BJ (cell line): Measurements from ENCODE around the gene ARHGAP35. TPM values are rescaled to one million over a fixed set of nuclear protein-coding genes. Genes with fewer than 3 reads are reported as not detected.

ENCODE experiments used
- CTCF ChIA-PET: fragments of 350-600 bp; formaldehyde crosslinking; extraction: SDS; loops from one replicate; lab custom pipeline; 2021; ENCODE audit warnings: antibody characterized with exemption, inconsistent platforms; lab: Yijun Ruan, JAX
- POLR2A ChIA-PET: fragments of 300-600 bp; sonication (Branson Sonifier 250); formaldehyde crosslinking; extraction: SDS; loops from one replicate; lab custom pipeline; 2021; ENCODE audit warnings: antibody characterized with exemption; lab: Charles Lee
- DNase-seq: peaks from one replicate; pipeline ENCODE4 v3.0.0-alpha.2; 2011; ENCODE audit warnings: low read depth
- H3K27me3 ChIP-seq: 2 replicates; pipeline ENCODE4 v1.6.0; 2011; ENCODE audit warnings: low read length; ENCODE audit not compliant: control insufficient read depth, insufficient read depth
- H3K36me3 ChIP-seq: 2 replicates; pipeline ENCODE4 v1.5.1; 2011; ENCODE audit warnings: low read length; ENCODE audit not compliant: control insufficient read depth, insufficient read depth
- H3K4me3 ChIP-seq: 2 replicates; pipeline ENCODE4 v1.5.1; 2011; ENCODE audit warnings: low read depth, mild to moderate bottlenecking, control low read depth, low read length
- polyA plus RNA-seq: library from polyadenylated mRNA; depleted of rRNA; stranded (reverse); fragments of >200 nt; gene quantifications from 2 replicates; pipeline ENCODE4 v1.2.3, GENCODE V29; 2011
- TF ChIP-seq, protein P1 (sequence below): IDR thresholded peaks from 2 replicates; pipeline ENCODE4 v1.5.1; 2011; ENCODE audit warnings: low read depth, mild to moderate bottlenecking, control low read depth, inconsistent platforms, low read length, moderate library complexity; ENCODE audit not compliant: insufficient read depth

ARHGAP35 gene
- polyA plus RNA-seq, 1 experiment, result 36.8 TPM

DNA sequence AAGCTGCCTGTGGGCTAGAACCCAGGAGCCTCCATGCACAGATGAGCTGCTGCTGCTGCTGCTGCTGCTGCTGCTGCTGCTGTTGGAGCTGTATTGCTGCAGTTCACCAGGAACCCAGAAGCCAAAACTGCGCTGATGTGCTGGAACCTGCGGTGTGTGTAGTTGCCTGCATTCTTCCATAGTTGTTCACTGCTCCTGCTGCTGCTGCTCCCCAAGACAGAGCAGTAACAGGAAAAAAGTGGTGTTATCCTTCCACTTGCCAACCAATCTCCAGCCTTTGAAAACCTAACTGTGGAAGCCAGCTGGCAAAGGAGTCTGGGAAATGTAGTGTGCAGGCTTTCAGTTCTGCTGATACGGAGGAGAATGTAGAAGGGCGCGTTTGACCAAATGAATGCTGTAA, 37.9 kb downstream of the ARHGAP35 start:
- TF ChIP-seq, protein P1, sequence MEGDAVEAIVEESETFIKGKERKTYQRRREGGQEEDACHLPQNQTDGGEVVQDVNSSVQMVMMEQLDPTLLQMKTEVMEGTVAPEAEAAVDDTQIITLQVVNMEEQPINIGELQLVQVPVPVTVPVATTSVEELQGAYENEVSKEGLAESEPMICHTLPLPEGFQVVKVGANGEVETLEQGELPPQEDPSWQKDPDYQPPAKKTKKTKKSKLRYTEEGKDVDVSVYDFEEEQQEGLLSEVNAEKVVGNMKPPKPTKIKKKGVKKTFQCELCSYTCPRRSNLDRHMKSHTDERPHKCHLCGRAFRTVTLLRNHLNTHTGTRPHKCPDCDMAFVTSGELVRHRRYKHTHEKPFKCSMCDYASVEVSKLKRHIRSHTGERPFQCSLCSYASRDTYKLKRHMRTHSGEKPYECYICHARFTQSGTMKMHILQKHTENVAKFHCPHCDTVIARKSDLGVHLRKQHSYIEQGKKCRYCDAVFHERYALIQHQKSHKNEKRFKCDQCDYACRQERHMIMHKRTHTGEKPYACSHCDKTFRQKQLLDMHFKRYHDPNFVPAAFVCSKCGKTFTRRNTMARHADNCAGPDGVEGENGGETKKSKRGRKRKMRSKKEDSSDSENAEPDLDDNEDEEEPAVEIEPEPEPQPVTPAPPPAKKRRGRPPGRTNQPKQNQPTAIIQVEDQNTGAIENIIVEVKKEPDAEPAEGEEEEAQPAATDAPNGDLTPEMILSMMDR, result no peak
- Histone ChIP-seq H3K4me3 (no peak overlapping the region), H3K27me3 (no peaks in the 10 kb centered on the region), H3K36me3 (no peaks in the 10 kb centered on the region)
- ChIA-PET POLR2A (no interaction called here), CTCF (interaction anchor here (1.4 to 1.5 kb wide), 2 partner anchors 11 to 92 kb away, joined by 4 to 6 read pairs; no protein-coding TSS in a partner anchor)
- DNase-seq, result no peak

DNA sequence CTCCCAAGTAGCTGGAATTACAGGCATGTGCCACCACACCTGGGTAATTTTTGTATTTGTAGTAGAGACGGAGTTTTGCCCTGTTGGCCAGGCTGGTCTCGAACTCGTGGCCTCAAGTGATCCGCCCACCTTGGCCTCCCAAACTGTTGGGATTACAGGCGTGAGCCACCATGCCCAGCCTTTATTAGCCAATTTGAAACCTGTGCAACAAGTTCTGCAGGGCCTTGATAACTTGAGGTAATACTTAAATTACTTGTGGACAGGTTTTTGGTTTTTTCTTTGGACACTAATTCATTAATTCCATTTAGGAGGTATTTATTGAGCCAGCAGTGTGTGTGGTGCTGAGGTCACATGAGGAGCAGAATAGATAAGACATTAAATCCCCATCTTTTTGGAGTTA, 39.5 kb downstream of the ARHGAP35 start:
- CTCF ChIA-PET, result no interaction called here
- TF ChIP-seq, protein P1, result no peak
- POLR2A ChIA-PET, result interaction anchor here (1.2 kb wide), 1 partner anchor 10 kb away, joined by 3 read pairs; no protein-coding TSS in a partner anchor
- Histone ChIP-seq H3K36me3 (no peaks in the 10 kb centered on the region), H3K27me3 (no peaks in the 10 kb centered on the region), H3K4me3 (no peak overlapping the region)
- no peak for DNase-seq

DNA sequence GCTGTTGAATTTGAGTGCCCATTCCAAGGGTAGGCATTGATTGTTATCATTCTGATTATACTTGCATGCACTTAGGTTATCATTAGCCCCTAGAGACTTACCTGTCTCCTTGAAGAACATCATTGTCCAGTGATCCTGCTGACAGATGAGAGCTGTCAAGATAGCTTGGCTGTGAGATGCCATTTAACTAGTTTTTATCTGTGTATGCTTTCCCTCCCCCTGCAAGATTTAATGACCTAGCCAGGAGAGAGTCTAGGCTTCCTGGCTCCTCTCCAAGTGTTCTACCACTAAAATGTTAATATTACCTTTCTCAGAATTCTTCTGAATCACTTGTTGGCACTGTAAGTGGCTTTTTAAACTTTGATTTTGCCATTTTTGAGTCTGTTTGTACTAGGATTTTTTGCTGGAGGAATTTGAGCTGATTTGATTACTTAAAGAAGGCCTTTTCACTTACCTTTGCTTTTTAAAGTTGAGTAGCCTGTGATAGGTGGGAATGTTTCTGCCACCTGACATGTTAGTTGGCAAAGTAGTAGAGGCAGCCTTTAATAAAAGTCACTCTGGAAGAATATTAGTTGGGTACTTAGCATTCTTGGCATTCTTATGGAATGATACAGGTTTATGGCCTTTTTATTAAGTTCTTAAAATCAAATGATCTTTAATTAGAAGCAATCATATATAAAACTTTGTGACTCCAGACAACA, 41.1 kb downstream of the ARHGAP35 start:
- POLR2A ChIA-PET, result no interaction called here
- TF ChIP-seq, protein P1, result no peak
- DNase-seq, result no peak
- Histone ChIP-seq H3K4me3 (no peak overlapping the region), H3K36me3 (no peaks in the 10 kb centered on the region), H3K27me3 (no peaks in the 10 kb centered on the region)
- CTCF ChIA-PET, result interaction anchor here (1.0 to 1.3 kb wide), 2 partner anchors 17 to 111 kb away, joined by 3 read pairs; no protein-coding TSS in a partner anchor

DNA sequence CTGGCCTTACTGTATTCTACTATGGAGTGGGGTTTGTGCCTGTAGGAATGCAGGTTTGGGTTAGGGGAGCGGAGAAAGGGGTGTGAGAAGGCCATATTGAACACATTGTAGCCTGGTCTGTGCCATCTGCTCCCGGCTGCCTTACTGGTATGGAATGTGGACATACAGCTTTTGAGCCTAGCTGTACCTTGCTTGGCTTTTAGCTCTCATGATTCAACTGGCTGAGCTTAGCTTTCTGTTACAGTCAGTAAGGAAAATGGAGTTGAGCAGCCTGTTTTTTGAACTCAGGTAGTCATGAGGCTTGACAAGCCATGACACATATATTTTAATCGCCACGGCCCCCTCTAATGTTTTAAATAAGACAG, 41.6 kb downstream of the ARHGAP35 start:
- Histone ChIP-seq H3K36me3 (no peaks in the 10 kb centered on the region), H3K4me3 (no peak overlapping the region), H3K27me3 (no peaks in the 10 kb centered on the region)
- ChIA-PET POLR2A (no interaction called here), CTCF (interaction anchor here (1.0 to 1.4 kb wide), 3 partner anchors 17 to 141 kb away, joined by 3 to 4 read pairs (median 3); no protein-coding TSS in a partner anchor)
- DNase-seq, result no peak
- TF ChIP-seq, protein P1, result no peak

DNA sequence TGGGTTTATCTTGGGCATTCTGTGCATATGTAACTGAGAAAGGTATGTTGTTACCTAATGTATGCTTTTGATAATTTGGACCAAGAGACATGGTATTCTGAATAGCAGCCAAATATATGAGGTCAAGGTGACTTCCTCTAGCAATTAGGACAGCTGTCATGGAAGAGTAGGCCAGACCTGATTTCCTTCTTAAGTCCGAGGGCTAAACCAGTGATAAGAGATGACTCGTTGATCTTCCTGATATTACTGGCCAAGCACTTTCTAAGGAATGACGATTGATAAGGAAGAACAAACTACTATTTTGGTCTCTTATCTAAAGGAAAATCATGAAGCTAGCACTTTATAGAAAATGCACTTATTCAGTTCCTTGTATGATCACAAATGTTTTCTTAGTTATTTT, 42.7 kb downstream of the ARHGAP35 start:
- Histone ChIP-seq H3K27me3 (no peaks in the 10 kb centered on the region), H3K36me3 (no peaks in the 10 kb centered on the region), H3K4me3 (no peak overlapping the region)
- no peak for DNase-seq
- POLR2A ChIA-PET, result no interaction called here
- CTCF ChIA-PET, result interaction anchor here (1.0 to 1.6 kb wide), 4 partner anchors 9 to 143 kb away, joined by 3 to 5 read pairs (median 4); no protein-coding TSS in a partner anchor
- TF ChIP-seq, protein P1, result no peak
